A549 (cell line): ENCODE results near the gene DISC1. TPM values are rescaled to one million over a fixed set of nuclear protein-coding genes. Genes with fewer than 3 reads are reported as not detected.

Experiments
- ATAC-seq, 2 experiments: fragments of 200-7000 bp in 1 of 2; fragments of >200 bp in 1 of 2; cut with Nextera tagmentation in 1 of 2; cut with Tn5 transposase in 1 of 2; 3 replicates each; pipeline versions ENCODE4 v1.8.0 to v1.9.1; 2018 to 2020; ENCODE audit warnings: mild to moderate bottlenecking in 1 of 2, moderate library complexity in 1 of 2
- CTCF ChIA-PET: fragments of 300-600 bp; sonication (Branson Sonifier 250); formaldehyde crosslinking; extraction: SDS; loops from one replicate; lab custom pipeline; 2021; ENCODE audit warnings: antibody characterized with exemption, inconsistent platforms; lab: Yijun Ruan, JAX
- POLR2A ChIA-PET: fragments of 350-600 bp; formaldehyde crosslinking; extraction: SDS; loops from one replicate; lab custom pipeline; 2021; ENCODE audit warnings: antibody characterized with exemption, inconsistent platforms; lab: Yijun Ruan, JAX
- DNase-seq, 2 experiments: peaks; one replicate each; pipeline versions ENCODE4 v3.0.0 to v3.0.0-alpha.2; 2011 to 2016; ENCODE audit warnings: low read depth in 1 of 2, low spot score in 1 of 2
- FAIRE-seq: peaks from 2 replicates; lab custom pipeline; 2011; peaks lifted over from hg19 to GRCh38; lab: Jason Lieb, UNC
- H3K27ac ChIP-seq, 2 experiments: fragments of >200 bp; sonication (Bioruptor Twin); formaldehyde crosslinking; 3 replicates each; pipeline ENCODE4 v1.5.1; 2016 to 2017
- H3K4me1 ChIP-seq: fragments of >200 bp; sonication (Bioruptor Twin); formaldehyde crosslinking; 3 replicates; pipeline ENCODE4 v1.6.1; 2016
- H3K4me2 ChIP-seq: fragments of >200 bp; sonication (Bioruptor Twin); formaldehyde crosslinking; 3 replicates; pipeline ENCODE4 v1.6.1; 2016
- H3K4me3 ChIP-seq: fragments of >200 bp; sonication (Bioruptor Twin); formaldehyde crosslinking; 3 replicates; pipeline ENCODE4 v1.5.1; 2016
- H3K9me3 ChIP-seq: fragments of >200 bp; sonication (Bioruptor Twin); formaldehyde crosslinking; 3 replicates; pipeline ENCODE4 v1.6.1; 2016
- CHD2 ChIP-seq: fragments of 150-350 bp; IDR thresholded peaks from 2 replicates; pipeline ENCODE4 v1.6.1; 2014; ENCODE audit warnings: low read length; ENCODE audit not compliant: partially characterized antibody
- CHD4 ChIP-seq: fragments of 200-600 bp; sonication (generic); IDR thresholded peaks from 2 replicates; pipeline ENCODE4 v1.6.1; 2016; ENCODE audit warnings: antibody characterized with exemption, mild to moderate bottlenecking, borderline replicate concordance
- EHMT2 ChIP-seq: fragments of 200-600 bp; sonication (generic); IDR thresholded peaks from 2 replicates; pipeline ENCODE4 v1.6.1; 2016; ENCODE audit warnings: antibody characterized with exemption, low read depth, mild to moderate bottlenecking, moderate library complexity
- ESRRA ChIP-seq: fragments of 150-350 bp; IDR thresholded peaks from 2 replicates; pipeline ENCODE4 v1.6.1; 2014; ENCODE audit warnings: mild to moderate bottlenecking, low read length, borderline replicate concordance
- FOSB ChIP-seq: fragments of 250-450 bp; sonication (Bioruptor Pico); IDR thresholded peaks from 2 replicates; pipeline ENCODE4 v1.5.0; 2020; ENCODE audit warnings: mild to moderate bottlenecking, moderate library complexity
- FOSL2 ChIP-seq, 2 experiments: fragments of 450-650 bp in 1 of 2; fragments of >200 bp in 1 of 2; sonication (Bioruptor Twin) in 1 of 2; formaldehyde crosslinking; IDR thresholded peaks; 2 replicates each; pipeline versions ENCODE4 v1.5.0 to v1.6.1; 2016 to 2020; ENCODE audit warnings: mild to moderate bottlenecking in 1 of 2, moderate library complexity in 1 of 2
- HEYL ChIP-seq: fragments of 250-450 bp; sonication (Bioruptor Pico); IDR thresholded peaks from 2 replicates; pipeline ENCODE4 v1.8.0; 2021; ENCODE audit warnings: mild to moderate bottlenecking, moderate library complexity
- HOXA7 ChIP-seq: fragments of 250-450 bp; sonication (Bioruptor Pico); IDR thresholded peaks from 2 replicates; pipeline ENCODE4 v1.5.0; 2020; ENCODE audit warnings: mild to moderate bottlenecking, moderate library complexity
- HOXB13 ChIP-seq: fragments of 250-450 bp; sonication (Bioruptor Pico); IDR thresholded peaks from 2 replicates; pipeline ENCODE4 v1.5.0; 2020; ENCODE audit warnings: low read depth, mild to moderate bottlenecking, moderate library complexity
- JUN ChIP-seq, 2 experiments: fragments of >200 bp; sonication (Bioruptor Twin); formaldehyde crosslinking; IDR thresholded peaks; 2 replicates in 1 of 2; 3 replicates in 1 of 2; pipeline ENCODE4 v1.6.1; 2016 to 2017
- KDM1A ChIP-seq: fragments of 200-600 bp; sonication (generic); IDR thresholded peaks from 2 replicates; pipeline ENCODE4 v1.6.1; 2016; ENCODE audit warnings: low read depth, mild to moderate bottlenecking
- MAFK ChIP-seq: fragments of 450-650 bp; IDR thresholded peaks from 2 replicates; pipeline ENCODE4 v1.6.1; 2014; ENCODE audit not compliant: partially characterized antibody
- NFE2L2 ChIP-seq: fragments of 150-350 bp; conservative IDR thresholded peaks from 2 replicates; pipeline ENCODE4 v1.6.1; 2014; ENCODE audit warnings: low read length
- NPAS2 ChIP-seq: fragments of 250-450 bp; sonication (Bioruptor Pico); IDR thresholded peaks from 2 replicates; pipeline ENCODE4 v1.8.0; 2022; ENCODE audit warnings: mild to moderate bottlenecking, moderate library complexity, borderline replicate concordance
- RAD21 ChIP-seq, 2 experiments: fragments of >200 bp in 1 of 2; sonication (Bioruptor Twin) in 1 of 2; formaldehyde crosslinking in 1 of 2; IDR thresholded peaks in 1 of 2; conservative IDR thresholded peaks in 1 of 2; 2 replicates in 1 of 2; 3 replicates in 1 of 2; pipeline ENCODE4 v1.6.1; 2012 to 2018; ENCODE audit warnings: inconsistent platforms in 1 of 2
- RARB ChIP-seq: fragments of 250-450 bp; sonication (Bioruptor Pico); IDR thresholded peaks from 2 replicates; pipeline ENCODE4 v1.8.0; 2021; ENCODE audit warnings: mild to moderate bottlenecking, moderate library complexity
- RCOR1 ChIP-seq: fragments of 150-350 bp; IDR thresholded peaks from 2 replicates; pipeline ENCODE4 v1.6.1; 2014; ENCODE audit warnings: antibody characterized with exemption, low read length, low read depth
- RFX5 ChIP-seq: fragments of 450-650 bp; IDR thresholded peaks from 2 replicates; pipeline ENCODE4 v1.7.1; 2014; ENCODE audit warnings: antibody characterized with exemption, mild to moderate bottlenecking, moderate library complexity
- RNF2 ChIP-seq: fragments of 200-600 bp; sonication (generic); IDR thresholded peaks from 2 replicates; pipeline ENCODE4 v1.6.1; 2016; ENCODE audit warnings: low read depth, mild to moderate bottlenecking, antibody characterized with exemption, moderate library complexity, borderline replicate concordance
- TP53 ChIP-seq: fragments of 250-450 bp; sonication (Bioruptor Pico); IDR thresholded peaks from 2 replicates; pipeline ENCODE4 v1.5.0; 2021; ENCODE audit warnings: mild to moderate bottlenecking, moderate library complexity
- ZC3H11A ChIP-seq: fragments of 450-650 bp; IDR thresholded peaks from 2 replicates; pipeline ENCODE4 v1.6.1; 2014; ENCODE audit warnings: antibody characterized with exemption, mild to moderate bottlenecking
- ZFP36 ChIP-seq: fragments of 450-650 bp; IDR thresholded peaks from 2 replicates; pipeline ENCODE4 v1.6.1; 2014; ENCODE audit warnings: borderline replicate concordance; ENCODE audit not compliant: partially characterized antibody
- ZSCAN20 ChIP-seq: fragments of 250-450 bp; sonication (Bioruptor Pico); IDR thresholded peaks from 2 replicates; pipeline ENCODE4 v1.8.0; 2022; ENCODE audit warnings: mild to moderate bottlenecking, moderate library complexity
- WGBS: methylation state at CpG from one replicate; pipeline ENCODE4 v1.1.6; 2017; ENCODE audit errors: missing lambda C conversion rate; 5-methylcytosine and 5-hydroxymethylcytosine counted together
- polyA plus RNA-seq, 4 experiments: library from polyadenylated mRNA; depleted of rRNA in 3 of 4; stranded (reverse); fragments of >200 nt; fragmentation: RNase III in 1 of 4; extraction: RNeasy Plus Mini Kit Qiagen cat#74134 plus additional on column Dnase treatment in 1 of 4; gene quantifications; 2 replicates in 3 of 4; 3 replicates in 1 of 4; pipeline ENCODE4 v1.2.3, GENCODE V29; 2011 to 2017
- TF ChIP-seq, protein P1 (sequence below): fragments of 250-450 bp; sonication (Bioruptor Pico); IDR thresholded peaks from 2 replicates; pipeline ENCODE4 v1.5.0; 2020; ENCODE audit warnings: low read depth, mild to moderate bottlenecking, moderate library complexity
- TF ChIP-seq, protein P2 (sequence below): fragments of 200-600 bp; sonication (generic); IDR thresholded peaks from 2 replicates; pipeline ENCODE4 v1.6.1; 2016; ENCODE audit warnings: antibody characterized with exemption, mild to moderate bottlenecking, moderate library complexity
- TF ChIP-seq, protein P3 (sequence below): IDR thresholded peaks from 2 replicates; pipeline ENCODE4 v1.6.1; 2012; ENCODE audit warnings: low read depth, borderline replicate concordance
- TF ChIP-seq, protein P4 (sequence below): fragments of 450-650 bp; IDR thresholded peaks from 2 replicates; pipeline ENCODE4 v1.6.1; 2014; ENCODE audit warnings: antibody characterized with exemption
- TF ChIP-seq, protein P5 (sequence below): fragments of >200 bp; sonication (Bioruptor Twin); formaldehyde crosslinking; IDR thresholded peaks from 3 replicates; pipeline ENCODE4 v1.6.1; 2016

The DISC1 gene
- polyA plus RNA-seq, 2 of the 4 experiments (the other 2 are of a cell fraction): 0.39 to 0.74 TPM

DNA sequence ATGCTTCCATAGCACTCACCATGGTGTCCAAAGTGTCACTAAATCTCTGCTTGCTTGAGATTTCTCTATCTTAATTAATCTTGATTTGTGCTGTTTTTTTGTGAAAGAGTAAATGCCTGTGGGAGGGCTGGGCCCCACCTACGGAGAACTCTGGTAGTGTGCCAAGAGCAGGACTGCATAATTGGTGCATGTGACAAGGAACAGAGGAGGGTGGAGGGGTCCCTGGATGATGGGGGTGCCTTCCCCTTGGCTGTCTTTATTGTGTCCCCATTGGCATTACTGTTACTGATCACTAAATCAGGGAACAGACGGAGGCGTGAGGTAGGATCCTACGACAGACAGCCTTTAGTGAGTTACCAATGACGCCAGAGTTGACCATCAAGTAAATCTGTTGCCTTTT, 223.4 kb downstream of the DISC1 start:
- Histone ChIP-seq H3K9me3 (no peaks in the 10 kb centered on the region), H3K27ac (no peak overlapping the region), H3K4me1 (no peaks in the 10 kb centered on the region), H3K4me3 (no peak overlapping the region), H3K4me2 (no peak overlapping the region)
- TF ChIP-seq, protein P1, sequence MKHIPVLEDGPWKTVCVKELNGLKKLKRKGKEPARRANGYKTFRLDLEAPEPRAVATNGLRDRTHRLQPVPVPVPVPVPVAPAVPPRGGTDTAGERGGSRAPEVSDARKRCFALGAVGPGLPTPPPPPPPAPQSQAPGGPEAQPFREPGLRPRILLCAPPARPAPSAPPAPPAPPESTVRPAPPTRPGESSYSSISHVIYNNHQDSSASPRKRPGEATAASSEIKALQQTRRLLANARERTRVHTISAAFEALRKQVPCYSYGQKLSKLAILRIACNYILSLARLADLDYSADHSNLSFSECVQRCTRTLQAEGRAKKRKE (CRISPR knock-in tag): no peak
- TF ChIP-seq, protein P2, sequence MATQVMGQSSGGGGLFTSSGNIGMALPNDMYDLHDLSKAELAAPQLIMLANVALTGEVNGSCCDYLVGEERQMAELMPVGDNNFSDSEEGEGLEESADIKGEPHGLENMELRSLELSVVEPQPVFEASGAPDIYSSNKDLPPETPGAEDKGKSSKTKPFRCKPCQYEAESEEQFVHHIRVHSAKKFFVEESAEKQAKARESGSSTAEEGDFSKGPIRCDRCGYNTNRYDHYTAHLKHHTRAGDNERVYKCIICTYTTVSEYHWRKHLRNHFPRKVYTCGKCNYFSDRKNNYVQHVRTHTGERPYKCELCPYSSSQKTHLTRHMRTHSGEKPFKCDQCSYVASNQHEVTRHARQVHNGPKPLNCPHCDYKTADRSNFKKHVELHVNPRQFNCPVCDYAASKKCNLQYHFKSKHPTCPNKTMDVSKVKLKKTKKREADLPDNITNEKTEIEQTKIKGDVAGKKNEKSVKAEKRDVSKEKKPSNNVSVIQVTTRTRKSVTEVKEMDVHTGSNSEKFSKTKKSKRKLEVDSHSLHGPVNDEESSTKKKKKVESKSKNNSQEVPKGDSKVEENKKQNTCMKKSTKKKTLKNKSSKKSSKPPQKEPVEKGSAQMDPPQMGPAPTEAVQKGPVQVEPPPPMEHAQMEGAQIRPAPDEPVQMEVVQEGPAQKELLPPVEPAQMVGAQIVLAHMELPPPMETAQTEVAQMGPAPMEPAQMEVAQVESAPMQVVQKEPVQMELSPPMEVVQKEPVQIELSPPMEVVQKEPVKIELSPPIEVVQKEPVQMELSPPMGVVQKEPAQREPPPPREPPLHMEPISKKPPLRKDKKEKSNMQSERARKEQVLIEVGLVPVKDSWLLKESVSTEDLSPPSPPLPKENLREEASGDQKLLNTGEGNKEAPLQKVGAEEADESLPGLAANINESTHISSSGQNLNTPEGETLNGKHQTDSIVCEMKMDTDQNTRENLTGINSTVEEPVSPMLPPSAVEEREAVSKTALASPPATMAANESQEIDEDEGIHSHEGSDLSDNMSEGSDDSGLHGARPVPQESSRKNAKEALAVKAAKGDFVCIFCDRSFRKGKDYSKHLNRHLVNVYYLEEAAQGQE: no peak
- TF ChIP-seq CHD4 (no peak), MAFK (no peak), EHMT2 (no peak), HEYL (CRISPR knock-in tag) (no peak), ZSCAN20 (CRISPR knock-in tag) (no peak), NFE2L2 (no peak), ESRRA (no peak), TP53 (CRISPR knock-in tag) (no peak), NPAS2 (CRISPR knock-in tag) (no peak), ZC3H11A (no peak)
- TF ChIP-seq, protein P3, sequence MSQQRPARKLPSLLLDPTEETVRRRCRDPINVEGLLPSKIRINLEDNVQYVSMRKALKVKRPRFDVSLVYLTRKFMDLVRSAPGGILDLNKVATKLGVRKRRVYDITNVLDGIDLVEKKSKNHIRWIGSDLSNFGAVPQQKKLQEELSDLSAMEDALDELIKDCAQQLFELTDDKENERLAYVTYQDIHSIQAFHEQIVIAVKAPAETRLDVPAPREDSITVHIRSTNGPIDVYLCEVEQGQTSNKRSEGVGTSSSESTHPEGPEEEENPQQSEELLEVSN: no peak
- FAIRE-seq (no peak), DNase-seq (no peak), ATAC-seq (no peak)
- POLR2A ChIA-PET: no interaction called here
- CTCF ChIA-PET: no interaction called here
- WGBS: 92% methylated on average over 5 of the region's 5 CpGs

DNA sequence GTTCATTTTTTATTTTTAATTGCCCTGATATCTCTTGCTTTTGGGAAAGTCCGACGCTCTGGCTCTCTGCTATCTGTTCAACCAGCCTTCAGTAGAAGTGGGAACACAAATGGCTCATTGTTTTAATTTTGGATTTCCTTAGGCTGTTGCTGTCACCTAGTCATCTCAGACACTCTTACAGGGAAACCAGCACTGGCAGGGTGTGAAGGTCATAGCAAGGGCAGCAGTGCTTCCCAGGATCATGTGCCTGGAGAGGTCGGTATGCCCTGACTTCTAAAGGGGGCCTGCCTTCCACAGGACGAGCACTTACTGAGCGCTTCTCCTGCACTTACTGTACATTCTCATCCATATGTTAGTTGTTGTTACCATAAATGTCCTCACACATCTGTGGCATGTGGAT, 224.2 kb downstream of the DISC1 start:
- Histone ChIP-seq H3K4me1 (no peaks in the 10 kb centered on the region), H3K4me2 (no peak overlapping the region), H3K27ac (no peak overlapping the region), H3K9me3 (no peaks in the 10 kb centered on the region), H3K4me3 (no peak overlapping the region)
- DNase-seq (no peak), ATAC-seq (no peak)
- CTCF ChIA-PET: no interaction called here
- POLR2A ChIA-PET: no interaction called here
- WGBS: 94% methylated on average over 5 of the region's 5 CpGs
- TF ChIP-seq RNF2 (no peak), ESRRA (no peak), FOSL2 (IDR thresholded peaks at IDR 0.05) (no peak), FOSL2 (CRISPR knock-in tag; IDR thresholded peaks at IDR 0.05) (no peak), RARB (no peak), JUN (IDR thresholded peaks at IDR 0.05) (no peak), TP53 (CRISPR knock-in tag) (no peak), KDM1A (no peak), HOXA7 (CRISPR knock-in tag) (no peak), RAD21 (conservative IDR thresholded peaks at IDR 0.05 in 1 of 2, IDR thresholded peaks at IDR 0.05 in 1 of 2) (no peak), CHD2 (no peak), RFX5 (no peak), ZFP36 (no peak), HOXB13 (no peak), FOSB (CRISPR knock-in tag) (no peak), NPAS2 (CRISPR knock-in tag) (no peak), RCOR1 (no peak)
- TF ChIP-seq, protein P4, sequence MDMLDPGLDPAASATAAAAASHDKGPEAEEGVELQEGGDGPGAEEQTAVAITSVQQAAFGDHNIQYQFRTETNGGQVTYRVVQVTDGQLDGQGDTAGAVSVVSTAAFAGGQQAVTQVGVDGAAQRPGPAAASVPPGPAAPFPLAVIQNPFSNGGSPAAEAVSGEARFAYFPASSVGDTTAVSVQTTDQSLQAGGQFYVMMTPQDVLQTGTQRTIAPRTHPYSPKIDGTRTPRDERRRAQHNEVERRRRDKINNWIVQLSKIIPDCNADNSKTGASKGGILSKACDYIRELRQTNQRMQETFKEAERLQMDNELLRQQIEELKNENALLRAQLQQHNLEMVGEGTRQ: no peak
- TF ChIP-seq, protein P1 (CRISPR knock-in tag): no peak
- TF ChIP-seq, protein P5, sequence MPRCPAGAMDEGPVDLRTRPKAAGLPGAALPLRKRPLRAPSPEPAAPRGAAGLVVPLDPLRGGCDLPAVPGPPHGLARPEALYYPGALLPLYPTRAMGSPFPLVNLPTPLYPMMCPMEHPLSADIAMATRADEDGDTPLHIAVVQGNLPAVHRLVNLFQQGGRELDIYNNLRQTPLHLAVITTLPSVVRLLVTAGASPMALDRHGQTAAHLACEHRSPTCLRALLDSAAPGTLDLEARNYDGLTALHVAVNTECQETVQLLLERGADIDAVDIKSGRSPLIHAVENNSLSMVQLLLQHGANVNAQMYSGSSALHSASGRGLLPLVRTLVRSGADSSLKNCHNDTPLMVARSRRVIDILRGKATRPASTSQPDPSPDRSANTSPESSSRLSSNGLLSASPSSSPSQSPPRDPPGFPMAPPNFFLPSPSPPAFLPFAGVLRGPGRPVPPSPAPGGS: no peak
- TF ChIP-seq, all 56 proteins: peak for 0
- FAIRE-seq: no peak
